HCT116 (cell line): Measurements from ENCODE around the gene SCAI. TPM values are rescaled to one million over a fixed set of nuclear protein-coding genes. Genes with fewer than 3 reads are reported as not detected.
"Not testable (repeated sequence)": the region's sequence is repeated elsewhere in the genome, so short reads cannot be mapped to it uniquely, and the experiment has no call there.

Experiments
- ATAC-seq: fragments of 200-7000 bp; cut with Tn5 transposase; 2 replicates; pipeline ENCODE4 v1.9.1; 2020; ENCODE audit warnings: mild to moderate bottlenecking, moderate library complexity
- BruUV-seq: library from RNA; stranded (reverse); fragments of 400-500 nt; replicated peaks from 2 replicates; lab custom pipeline; 2021; lab: Mats Ljungman, UMichigan
- CTCF ChIA-PET: fragments of 300-600 bp; sonication (Branson Sonifier 250); formaldehyde crosslinking; loops from one replicate; lab custom pipeline; 2021; ENCODE audit warnings: antibody characterized with exemption; lab: Charles Lee
- POLR2A ChIA-PET: fragments of 300-600, 350-600 bp; sonication (Branson Sonifier 250); formaldehyde crosslinking; loops from one replicate; lab custom pipeline; 2021; ENCODE audit warnings: antibody characterized with exemption; lab: Charles Lee
- RAD21 ChIA-PET, 2 experiments: fragments of 300-600 bp; sonication (Branson Sonifier 250); formaldehyde crosslinking; loops; one replicate each; lab custom pipeline; 2023; ENCODE audit warnings: low total read pairs in 2 of 2; ENCODE audit not compliant: uncharacterized antibody in 2 of 2, unreplicated experiment in 2 of 2, low non-redundant PET in 1 of 2; lab: Charles Lee
- DNase-seq: peaks from one replicate; pipeline ENCODE4 v3.0.0-alpha.2; 2010; ENCODE audit warnings: low read depth, low spot score
- H2AFZ ChIP-seq: fragments of 200-600 bp; shearing (Covaris generic), sonication (generic); 2 replicates; pipeline ENCODE4 v1.6.1; 2017; ENCODE audit warnings: low read depth, mixed run types, mixed read lengths, antibody characterized with exemption, low read length; ENCODE audit not compliant: poor library complexity, severe bottlenecking
- H3K27ac ChIP-seq: 2 replicates; pipeline ENCODE4 v1.5.1; 2012; ENCODE audit warnings: low read depth, low read length
- H3K27me3 ChIP-seq: fragments of 200-600 bp; sonication (generic); 2 replicates; pipeline ENCODE4 v1.6.1; 2016; ENCODE audit warnings: mixed run types, low read length, mixed read lengths; ENCODE audit not compliant: insufficient read depth
- H3K36me3 ChIP-seq, 2 experiments: fragments of 200-500 bp in 1 of 2; fragments of 200-600 bp in 1 of 2; sonication (Bioruptor generic) in 1 of 2; sonication (generic) in 1 of 2; 2 replicates each; pipeline versions ENCODE4 v1.5.1 to v1.6.1; 2014 to 2016; ENCODE audit warnings: low read length in 2 of 2, inconsistent platforms in 1 of 2, mixed read lengths in 1 of 2, mixed run types in 1 of 2; ENCODE audit not compliant: insufficient read depth in 2 of 2, control insufficient read depth in 1 of 2
- H3K4me1 ChIP-seq, 2 experiments: fragments of 200-600 bp in 1 of 2; sonication (generic) in 1 of 2; 2 replicates each; pipeline versions ENCODE4 v1.5.1 to v1.6.1; 2012 to 2017; ENCODE audit warnings: low read length in 2 of 2, inconsistent platforms in 1 of 2, mild to moderate bottlenecking in 1 of 2, mixed read lengths in 1 of 2, mixed run types in 1 of 2, moderate library complexity in 1 of 2; ENCODE audit not compliant: insufficient read depth in 2 of 2, control insufficient read depth in 1 of 2
- H3K4me2 ChIP-seq: fragments of 200-600 bp; sonication (generic); 2 replicates; pipeline ENCODE4 v1.6.1; 2017; ENCODE audit warnings: mixed run types, low read length, mixed read lengths
- H3K4me3 ChIP-seq, 2 experiments: fragments of 200-600 bp in 1 of 2; sonication (generic) in 1 of 2; replicated peaks in 1 of 2; 2 replicates each; pipeline ENCODE4 v1.5.1; 2011 to 2016; ENCODE audit warnings: low read length in 2 of 2, control low read depth in 1 of 2, low read depth in 1 of 2, mild to moderate bottlenecking in 1 of 2, mixed read lengths in 1 of 2, mixed run types in 1 of 2
- H3K79me2 ChIP-seq: fragments of 200-600 bp; sonication (generic); 2 replicates; pipeline ENCODE4 v1.6.1; 2017; ENCODE audit warnings: mild to moderate bottlenecking, mixed run types, low read length, moderate library complexity, mixed read lengths; ENCODE audit not compliant: insufficient read depth
- H3K9ac ChIP-seq: fragments of 200-600 bp; sonication (generic); 2 replicates; pipeline ENCODE4 v1.6.1; 2016; ENCODE audit warnings: low read length, mixed read lengths
- H3K9me2 ChIP-seq: fragments of 200-600 bp; sonication (generic), shearing (Covaris generic); 2 replicates; pipeline ENCODE4 v1.6.1; 2017; ENCODE audit warnings: mixed run types, mild to moderate bottlenecking, moderate library complexity; ENCODE audit not compliant: insufficient read depth
- H3K9me3 ChIP-seq, 2 experiments: fragments of 200-500 bp in 1 of 2; fragments of 200-600 bp in 1 of 2; sonication (Bioruptor generic) in 1 of 2; sonication (generic) in 1 of 2; 2 replicates each; pipeline ENCODE4 v1.6.1; 2014 to 2017; ENCODE audit warnings: low read length in 2 of 2, mixed read lengths in 2 of 2, inconsistent platforms in 1 of 2, low read depth in 1 of 2, mild to moderate bottlenecking in 1 of 2, mixed run types in 1 of 2, moderate library complexity in 1 of 2; ENCODE audit not compliant: control insufficient read depth in 1 of 2, insufficient read depth in 1 of 2
- H4K20me1 ChIP-seq: fragments of 200-600 bp; sonication (generic), shearing (Covaris generic); 2 replicates; pipeline ENCODE4 v1.6.1; 2017; ENCODE audit warnings: mixed run types, mild to moderate bottlenecking, moderate library complexity; ENCODE audit not compliant: insufficient read depth
- CBX3 ChIP-seq: IDR thresholded peaks from 2 replicates; pipeline ENCODE4 v1.6.1; 2012; ENCODE audit warnings: low read depth
- EZH2 ChIP-seq: fragments of 200-600 bp; sonication (generic); IDR thresholded peaks from 2 replicates; pipeline ENCODE4 v1.6.1; 2017; ENCODE audit warnings: antibody characterized with exemption, mixed run types
- EZH2phosphoT487 ChIP-seq: fragments of 200-600 bp; IDR thresholded peaks from 2 replicates; pipeline ENCODE4 v1.6.1; 2018; ENCODE audit warnings: antibody characterized with exemption, borderline replicate concordance
- FOSL1 ChIP-seq: IDR thresholded peaks from 2 replicates; pipeline ENCODE4 v1.6.1; 2012; ENCODE audit warnings: low read depth
- POLR2AphosphoS5 ChIP-seq: IDR thresholded peaks from 2 replicates; pipeline ENCODE4 v1.6.1; 2011; ENCODE audit warnings: mild to moderate bottlenecking, low read depth, low read length, moderate library complexity
- REST ChIP-seq: IDR thresholded peaks from 2 replicates; pipeline ENCODE4 v1.6.1; 2012; ENCODE audit warnings: low read depth
- SRF ChIP-seq: IDR thresholded peaks from 2 replicates; pipeline ENCODE4 v1.6.1; 2012; ENCODE audit warnings: low read depth
- TCF7L2 ChIP-seq: IDR thresholded peaks from 2 replicates; pipeline ENCODE4 v1.7.0; 2011; ENCODE audit warnings: borderline replicate concordance, inconsistent platforms; ENCODE audit not compliant: insufficient read depth, insufficient read length; ENCODE audit errors: extremely low read depth
- YY1 ChIP-seq: IDR thresholded peaks from 2 replicates; pipeline ENCODE4 v1.6.1; 2011; ENCODE audit warnings: low read length, low read depth, moderate library complexity, mild to moderate bottlenecking; ENCODE audit not compliant: insufficient replicate concordance; ENCODE audit errors: extremely low read depth
- intact Hi-C: fragments of 100-400 bp; cut with micrococcal nuclease; formaldehyde crosslinking; loops from 2 replicates; pipeline ENCODE4 v1.10.0; 2022
- total RNA-seq: library from RNA; stranded (reverse); gene quantifications from one replicate; pipeline ENCODE4 v1.2.1, GENCODE V29; 2021; ENCODE audit not compliant: unreplicated experiment
- TF ChIP-seq, protein P1 (sequence below): IDR thresholded peaks from 2 replicates; pipeline ENCODE4 v1.6.1; 2012

Gene SCAI
- total RNA-seq, 1 experiment from 2014 or later: 14.0 TPM

DNA sequence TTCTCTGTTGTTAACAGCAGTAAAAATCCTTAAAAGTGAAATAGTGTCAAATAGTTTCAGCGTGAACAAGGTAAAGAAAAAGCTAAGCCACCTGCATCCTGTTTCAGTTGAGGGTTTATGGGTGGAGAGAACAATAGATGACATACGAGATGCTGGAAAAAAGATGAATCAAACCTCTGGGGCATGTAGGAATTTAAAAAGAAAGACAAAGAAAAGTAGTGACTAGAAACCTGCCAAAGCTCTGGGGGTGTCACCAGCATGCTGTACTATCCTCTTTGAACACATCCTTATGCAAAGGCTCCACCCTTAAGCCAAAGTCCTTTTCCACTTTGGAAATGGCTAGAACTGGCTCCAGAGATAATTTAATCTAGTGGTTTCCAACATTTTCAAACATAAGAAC is 22.2 kb downstream of the SCAI start:
- H3K36me3 ChIP-seq: no peaks in the 10 kb centered on the region
- H3K9me2 ChIP-seq: no peaks in the 10 kb centered on the region
- CTCF ChIA-PET: no interaction called here
- H3K4me2 ChIP-seq: no peak overlapping the region
- H3K9ac ChIP-seq: no peak overlapping the region
- no peak for DNase-seq
- peaks cover 3% of the 10 kb centered on the region for H3K79me2 ChIP-seq
- H3K27me3 ChIP-seq: no peaks in the 10 kb centered on the region
- H4K20me1 ChIP-seq: no peaks in the 10 kb centered on the region
- H2AFZ ChIP-seq: no peak overlapping the region
- H3K4me3 ChIP-seq: no peak overlapping the region
- no peak for TF ChIP-seq YY1
- H3K4me1 ChIP-seq: peaks cover 0 to 4% of the 10 kb centered on the region in 2 experiments; a peak in 1 of 4 replicates
- ATAC-seq: no peak
- intact Hi-C loops: no loop called here
- BruUV-seq: no TSS peak
- POLR2A ChIA-PET: no interaction called here
- H3K27ac ChIP-seq: no peak overlapping the region
- RAD21 ChIA-PET: no interaction called here
- no peaks in the 10 kb centered on the region for H3K9me3 ChIP-seq

DNA sequence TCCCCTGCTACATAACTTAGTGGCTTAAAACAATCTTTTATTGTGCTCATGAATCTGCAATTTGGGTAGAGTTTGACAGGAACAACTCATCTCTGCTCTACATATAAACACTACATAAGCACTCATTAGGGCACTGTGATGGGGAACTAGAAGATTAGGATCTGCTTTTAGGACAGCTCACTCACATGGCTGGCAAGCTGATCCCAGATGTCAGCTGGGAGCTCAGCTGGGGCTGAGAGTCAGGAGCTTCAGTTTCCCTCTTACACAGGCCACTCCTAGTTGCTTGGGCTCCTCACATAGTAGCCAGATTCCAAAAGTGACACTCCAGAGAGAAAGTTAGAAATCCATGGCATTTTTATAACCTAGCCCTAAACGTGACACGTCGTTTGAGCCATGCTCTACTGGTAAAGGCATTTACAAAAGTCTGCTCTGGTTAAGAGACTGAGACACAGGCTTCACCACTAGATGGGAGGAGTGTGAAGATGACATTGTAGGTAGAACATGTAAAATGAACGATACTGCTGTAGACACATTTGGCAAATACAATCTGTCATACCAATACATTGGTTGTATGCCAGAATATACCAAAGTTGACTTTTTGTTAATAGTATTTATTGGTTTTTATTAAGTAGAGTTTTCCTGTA is 23.6 kb downstream of the SCAI start:
- BruUV-seq: no TSS peak
- no peaks in the 10 kb centered on the region for H4K20me1 ChIP-seq
- H3K9me3 ChIP-seq: no peaks in the 10 kb centered on the region
- no peak overlapping the region for H3K27ac ChIP-seq
- RAD21 ChIA-PET: no interaction called here
- POLR2A ChIA-PET: no interaction called here
- no peaks in the 10 kb centered on the region for H3K4me1 ChIP-seq
- TF ChIP-seq EZH2phosphoT487 (no peak), POLR2AphosphoS5 (no peak), TCF7L2 (no peak), REST (no peak), EZH2 (no peak), SRF (no peak), FOSL1 (no peak), CBX3 (no peak)
- TF ChIP-seq, protein P1, sequence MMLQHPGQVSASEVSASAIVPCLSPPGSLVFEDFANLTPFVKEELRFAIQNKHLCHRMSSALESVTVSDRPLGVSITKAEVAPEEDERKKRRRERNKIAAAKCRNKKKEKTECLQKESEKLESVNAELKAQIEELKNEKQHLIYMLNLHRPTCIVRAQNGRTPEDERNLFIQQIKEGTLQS: no peak
- H3K4me2 ChIP-seq: no peak overlapping the region
- H3K79me2 ChIP-seq: peaks cover 3% of the 10 kb centered on the region
- ATAC-seq (no peak), DNase-seq (no peak)
- no peak overlapping the region for H3K9ac ChIP-seq
- H3K9me2 ChIP-seq: no peaks in the 10 kb centered on the region
- CTCF ChIA-PET: no interaction called here
- no peak overlapping the region for H3K4me3 ChIP-seq
- no peaks in the 10 kb centered on the region for H3K27me3 ChIP-seq
- H2AFZ ChIP-seq: no peak overlapping the region
- intact Hi-C loops: no loop called here
- no peaks in the 10 kb centered on the region for H3K36me3 ChIP-seq

DNA sequence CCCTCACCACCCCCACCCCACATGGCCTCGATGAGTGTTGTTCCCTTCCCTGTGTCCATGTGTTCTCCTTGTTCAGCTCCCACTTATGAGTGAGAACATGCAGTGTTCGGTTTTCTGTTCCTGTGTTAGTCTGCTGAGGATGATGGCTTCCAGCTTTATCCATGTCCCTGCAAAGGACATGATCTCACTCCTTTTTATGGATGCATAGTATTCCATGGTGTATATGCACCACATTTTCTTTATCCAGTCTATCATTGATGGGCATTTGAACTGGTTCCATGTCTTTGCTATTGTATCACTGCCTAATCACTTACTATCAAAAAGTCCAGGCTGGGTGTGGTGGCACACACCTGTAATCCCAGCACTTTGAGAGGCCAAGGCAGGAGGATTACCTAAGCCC is 24.6 kb downstream of the SCAI start:
- H3K4me1 ChIP-seq, H3K36me3 ChIP-seq, H3K4me3 ChIP-seq, CTCF ChIA-PET, intact Hi-C loops, H3K9me2 ChIP-seq, ATAC-seq, H2AFZ ChIP-seq, H3K9ac ChIP-seq, H3K9me3 ChIP-seq, DNase-seq, BruUV-seq, H3K27ac ChIP-seq, H3K79me2 ChIP-seq, H3K27me3 ChIP-seq, RAD21 ChIA-PET, H3K4me2 ChIP-seq, H4K20me1 ChIP-seq: not testable (repeated sequence)
- POLR2A ChIA-PET: interaction anchor here (0.5 kb wide), 1 partner anchor 23 kb away, joined by 3 read pairs; no protein-coding TSS in a partner anchor
